Measurements from ENCODE around the gene KRTAP9-3. TPM values are rescaled to one million over a fixed set of nuclear protein-coding genes. Genes with fewer than 3 reads are reported as not detected.
"Not testable (repeated sequence)": the region's sequence is repeated elsewhere in the genome, so short reads cannot be mapped to it uniquely, and the experiment has no call there.

Gene KRTAP9-3
- total and polyA plus RNA-seq, 8 donors = not detected

- intact Hi-C loops (cut with DNase I) = no loop called here
- no peak for ATAC-seq
Measured at GRCh38 chr17:41223821-41224220, 8.4 kb upstream of the KRTAP9-3 start.

GRCh38 chr17:41226051-41226450 is 6.2 kb upstream of the KRTAP9-3 start:
- no peak for FAIRE-seq
- 74 to 85% methylated on average over 6 of the region's 6 CpGs for WGBS, 2 donors
- TF ChIP-seq CTCF (IDR thresholded peaks at IDR 0.05) = no peak
- Histone ChIP-seq H3K4me3 (no peak overlapping the region), H3K27me3 (no peaks in the 10 kb centered on the region), H3K9me3 (no peaks in the 10 kb centered on the region), H3K27ac (no peak overlapping the region), H3K4me1 (no peaks in the 10 kb centered on the region), H3K36me3 (no peaks in the 10 kb centered on the region)
- DNase-seq = no peak
- intact Hi-C loops (cut with DNase I) = no loop called here
- no peak for ATAC-seq

More at GRCh38 chr17:41223821-41224220, 8.4 kb upstream of the KRTAP9-3 start:
- DNase-seq (no peak), FAIRE-seq (no peak)
- Histone ChIP-seq H3K4me3 (no peak overlapping the region), H3K36me3 (no peaks in the 10 kb centered on the region), H3K9me3 (no peaks in the 10 kb centered on the region), H3K27me3 (no peaks in the 10 kb centered on the region), H3K27ac (no peak overlapping the region), H3K4me1 (no peaks in the 10 kb centered on the region)
- no peak for TF ChIP-seq CTCF (IDR thresholded peaks at IDR 0.05)
- WGBS, 2 donors = 53 to 63% methylated on average over 2 of the region's 2 CpGs

GRCh38 chr17:41226598-41227095 is 5.6 kb upstream of the KRTAP9-3 start, which contains the start of gene KRTAP9-2:
KRTAP9-2 (plus strand) TSS chr17:41226648; CDS start chr17:41226655, 7 bp downstream.
- FAIRE-seq; intact Hi-C loops (cut with DNase I); H3K36me3 ChIP-seq; H3K4me1 ChIP-seq; H3K27me3 ChIP-seq; ATAC-seq; H3K4me3 ChIP-seq; H3K9me3 ChIP-seq; DNase-seq; H3K27ac ChIP-seq: not testable (repeated sequence)
- WGBS, 2 donors = 34 to 65% methylated on average over 2 to 3 of the region's 4 CpGs

- ATAC-seq = no peak
- no peak for DNase-seq
Measured at GRCh38 chr17:41230094-41230493, 2.2 kb upstream of the KRTAP9-3 start.

GRCh38 chr17:41231731-41232130 is 518 bp upstream of the KRTAP9-3 start:
- Histone ChIP-seq H3K9me3 (no peaks in the 10 kb centered on the region), H3K27me3 (no peaks in the 10 kb centered on the region), H3K4me1 (no peaks in the 10 kb centered on the region), H3K27ac (no peak overlapping the region), H3K36me3 (no peaks in the 10 kb centered on the region), H3K4me3 (no peak overlapping the region)
- FAIRE-seq (no peak), DNase-seq (no peak), ATAC-seq (no peak)
- 69 to 73% methylated on average over 6 of the region's 6 CpGs for whole genome bisulfite sequencing, 2 donors
- no peak for TF ChIP-seq CTCF (IDR thresholded peaks at IDR 0.05)
- intact Hi-C loops (cut with DNase I) = no loop called here

More at GRCh38 chr17:41230094-41230493, 2.2 kb upstream of the KRTAP9-3 start:
- Histone ChIP-seq H3K27me3 (no peaks in the 10 kb centered on the region), H3K4me3 (no peak overlapping the region), H3K9me3 (no peaks in the 10 kb centered on the region), H3K36me3 (no peaks in the 10 kb centered on the region), H3K4me1 (no peaks in the 10 kb centered on the region), H3K27ac (no peak overlapping the region)
- TF ChIP-seq CTCF (IDR thresholded peaks at IDR 0.05) = no peak
- intact Hi-C loops (cut with DNase I) = no loop called here
- no peak for FAIRE-seq

- 40 to 42% methylated on average over 4 of the region's 4 CpGs for WGBS, 2 donors
Measured at GRCh38 chr17:41237116-41237515, 4.9 kb downstream of the KRTAP9-3 start.

GRCh38 chr17:41237949-41238437 is 5.7 kb downstream of the KRTAP9-3 start, which contains the start of gene KRTAP9-8:
KRTAP9-8 (plus strand) TSS chr17:41237999; CDS start chr17:41238052, 53 bp downstream.
- H3K4me3 ChIP-seq; H3K27ac ChIP-seq; ATAC-seq; FAIRE-seq; intact Hi-C loops (cut with DNase I); H3K36me3 ChIP-seq; H3K9me3 ChIP-seq; H3K4me1 ChIP-seq; H3K27me3 ChIP-seq: not testable (repeated sequence)
- 25 to 27% methylated on average over 3 of the region's 3 CpGs for WGBS, 2 donors
- DNase-seq = peak in 2 of 6 donors; percentile 8 to 33

More at GRCh38 chr17:41237116-41237515, 4.9 kb downstream of the KRTAP9-3 start:
- H3K27ac ChIP-seq; H3K4me1 ChIP-seq; H3K9me3 ChIP-seq; ATAC-seq; intact Hi-C loops (cut with DNase I); H3K4me3 ChIP-seq; DNase-seq; H3K36me3 ChIP-seq; H3K27me3 ChIP-seq; FAIRE-seq: not testable (repeated sequence)

GRCh38 chr17:41246995-41247787 is 14.9 kb downstream of the KRTAP9-3 start:
- 38 to 56% methylated on average over 2 of the region's 2 CpGs for WGBS, 2 donors
- H3K36me3 ChIP-seq; FAIRE-seq; H3K27me3 ChIP-seq; intact Hi-C loops (cut with DNase I); H3K4me3 ChIP-seq; H3K4me1 ChIP-seq; H3K9me3 ChIP-seq; DNase-seq; ATAC-seq; H3K27ac ChIP-seq: not testable (repeated sequence)

Measured in pancreas (tissue), 10 donors.